H9 (cell line): ENCODE results near the gene MIGA1. TPM values are rescaled to one million over a fixed set of nuclear protein-coding genes. Genes with fewer than 3 reads are reported as not detected.

Experiments used
- DNase-seq: peaks from one replicate; pipeline ENCODE4 v3.0.0-alpha.2; 2017
- H2AFZ ChIP-seq: one replicate; pipeline ENCODE4 v1.6.1; 2013; ENCODE audit warnings: mild to moderate bottlenecking, low read length, control low read depth, moderate library complexity
- H2AK5ac ChIP-seq: 2 replicates; pipeline ENCODE4 v1.6.1; 2013; ENCODE audit warnings: low read length, control low read depth, mixed read lengths; ENCODE audit not compliant: insufficient read length
- H2BK120ac ChIP-seq: one replicate; pipeline ENCODE4 v1.6.1; 2013; ENCODE audit warnings: low read depth, mild to moderate bottlenecking, low read length, control low read depth, inconsistent platforms; ENCODE audit not compliant: poor library complexity, severe bottlenecking
- H2BK12ac ChIP-seq: 2 replicates; pipeline ENCODE4 v1.6.1; 2013; ENCODE audit warnings: low read length, control low read depth, mixed read lengths, low read depth; ENCODE audit not compliant: insufficient read length
- H2BK15ac ChIP-seq: 2 replicates; pipeline ENCODE4 v1.6.1; 2013; ENCODE audit warnings: low read depth, low read length, control low read depth
- H2BK20ac ChIP-seq: one replicate; pipeline ENCODE4 v1.6.1; 2013; ENCODE audit warnings: low read depth, mild to moderate bottlenecking, low read length, control low read depth, inconsistent platforms; ENCODE audit not compliant: poor library complexity, severe bottlenecking
- H2BK5ac ChIP-seq: 2 replicates; pipeline ENCODE4 v1.6.1; 2013; ENCODE audit warnings: low read length, control low read depth, mixed read lengths; ENCODE audit not compliant: insufficient read length
- H3K14ac ChIP-seq: 2 replicates; pipeline ENCODE4 v1.6.1; 2013; ENCODE audit warnings: low read length, control low read depth; ENCODE audit not compliant: insufficient read depth
- H3K18ac ChIP-seq: 2 replicates; pipeline ENCODE4 v1.6.1; 2013; ENCODE audit warnings: low read depth, mild to moderate bottlenecking, mixed read lengths, low read length, control low read depth; ENCODE audit not compliant: insufficient read length
- H3K23ac ChIP-seq: 2 replicates; pipeline ENCODE4 v1.6.1; 2013; ENCODE audit warnings: low read length, control low read depth, mixed read lengths, low read depth; ENCODE audit not compliant: insufficient read length
- H3K23me2 ChIP-seq: 2 replicates; pipeline ENCODE4 v1.6.1; 2013; ENCODE audit warnings: low read depth, mild to moderate bottlenecking, mixed read lengths, low read length, control low read depth; ENCODE audit not compliant: insufficient read length, poor library complexity, severe bottlenecking
- H3K27ac ChIP-seq: 2 replicates; pipeline ENCODE4 v1.5.1; 2013; ENCODE audit warnings: low read length, control low read depth, mixed read lengths, low read depth; ENCODE audit not compliant: insufficient read length
- H3K27me3 ChIP-seq: 2 replicates; pipeline ENCODE4 v1.6.1; 2013; ENCODE audit warnings: low read length, control low read depth, inconsistent platforms; ENCODE audit not compliant: insufficient read depth
- H3K4ac ChIP-seq: 2 replicates; pipeline ENCODE4 v1.6.1; 2013; ENCODE audit warnings: low read depth, mild to moderate bottlenecking, control low read depth, inconsistent platforms, low read length, moderate library complexity
- H3K4me1 ChIP-seq: 2 replicates; pipeline ENCODE4 v1.6.1; 2013; ENCODE audit warnings: low read length, control low read depth, inconsistent platforms; ENCODE audit not compliant: insufficient read depth
- H3K4me2 ChIP-seq: 2 replicates; pipeline ENCODE4 v1.6.1; 2013; ENCODE audit warnings: low read length, control low read depth, mixed read lengths; ENCODE audit not compliant: insufficient read length, insufficient read depth
- H3K56ac ChIP-seq: 2 replicates; pipeline ENCODE4 v1.6.1; 2013; ENCODE audit warnings: low read depth, mild to moderate bottlenecking, mixed read lengths, low read length, control low read depth; ENCODE audit not compliant: insufficient read length
- H3K79me1 ChIP-seq: 2 replicates; pipeline ENCODE4 v1.6.1; 2013; ENCODE audit warnings: low read depth, mild to moderate bottlenecking, moderate library complexity, low read length, control low read depth, inconsistent platforms; ENCODE audit not compliant: insufficient read depth, poor library complexity, severe bottlenecking
- H3K79me2 ChIP-seq: 2 replicates; pipeline ENCODE4 v1.6.1; 2013; ENCODE audit warnings: low read length, control low read depth, inconsistent platforms; ENCODE audit not compliant: insufficient read depth
- H3K9ac ChIP-seq: 2 replicates; pipeline ENCODE4 v1.6.1; 2013; ENCODE audit warnings: low read length, control low read depth, mixed read lengths; ENCODE audit not compliant: insufficient read length; ENCODE audit errors: extremely low read depth
- H3K9me3 ChIP-seq: one replicate; pipeline ENCODE4 v1.6.1; 2013; ENCODE audit warnings: low read depth, low read length, inconsistent platforms; ENCODE audit not compliant: control insufficient read depth
- H3T11ph ChIP-seq: one replicate; pipeline ENCODE4 v1.6.1; 2013; ENCODE audit warnings: mild to moderate bottlenecking, low read length, control low read depth, inconsistent platforms
- H4K20me1 ChIP-seq: one replicate; pipeline ENCODE4 v1.6.1; 2013; ENCODE audit not compliant: control insufficient read depth, insufficient read length, insufficient read depth
- H4K5ac ChIP-seq: 2 replicates; pipeline ENCODE4 v1.6.1; 2013; ENCODE audit warnings: low read depth, mild to moderate bottlenecking, mixed read lengths, low read length, control low read depth; ENCODE audit not compliant: insufficient read length
- H4K8ac ChIP-seq: replicated peaks from 2 replicates; pipeline ENCODE4 v1.6.1; 2013; ENCODE audit warnings: low read length, control low read depth, mixed read lengths, low read depth; ENCODE audit not compliant: insufficient read length
- H4K91ac ChIP-seq: 2 replicates; pipeline ENCODE4 v1.6.1; 2013; ENCODE audit warnings: low read depth, mild to moderate bottlenecking, moderate library complexity, mixed read lengths, low read length, control low read depth; ENCODE audit not compliant: insufficient read length
- H3K27ac Mint-ChIP-seq, 3 experiments: 2 replicates in 2 of 3; 3 replicates in 1 of 3; pipeline ENCODE4 v1.8.0; 2020 to 2021; ENCODE audit warnings: mixed read lengths in 3 of 3, mild to moderate bottlenecking in 1 of 3, moderate library complexity in 1 of 3
- H3K27me3 Mint-ChIP-seq: 2 replicates; pipeline ENCODE4 v1.8.0; 2021; ENCODE audit warnings: low read depth, mild to moderate bottlenecking, moderate library complexity, mixed read lengths
- H3K36me3 Mint-ChIP-seq, 3 experiments: 2 replicates in 2 of 3; 3 replicates in 1 of 3; pipeline ENCODE4 v1.8.0; 2020 to 2021; ENCODE audit warnings: low read depth in 3 of 3, mixed read lengths in 3 of 3; ENCODE audit not compliant: insufficient read depth in 1 of 3
- H3K4me1 Mint-ChIP-seq, 2 experiments: 2 replicates each; pipeline ENCODE4 v1.8.0; 2020; ENCODE audit warnings: mixed read lengths in 2 of 2
- H3K4me3 Mint-ChIP-seq, 2 experiments: 2 replicates in 1 of 2; 3 replicates in 1 of 2; pipeline ENCODE4 v1.8.0; 2020 to 2021; ENCODE audit warnings: mild to moderate bottlenecking in 2 of 2, mixed read lengths in 2 of 2, moderate library complexity in 1 of 2
- H3K9me3 Mint-ChIP-seq, 2 experiments: 2 replicates in 1 of 2; 3 replicates in 1 of 2; pipeline ENCODE4 v1.8.0; 2020; ENCODE audit warnings: mild to moderate bottlenecking in 2 of 2, mixed read lengths in 2 of 2, moderate library complexity in 1 of 2
- CTCF ChIP-seq: fragments of 200-600 bp; sonication (generic); conservative IDR thresholded peaks from 3 replicates; pipeline ENCODE4 v1.8.0; 2021; ENCODE audit warnings: antibody characterized with exemption, mild to moderate bottlenecking
- WGBS: extraction: QIAGEN DNeasy Blood & Tissue Kit; methylation state at CpG from one replicate; pipeline ENCODE4 v1.1.7; 2013; ENCODE audit warnings: missing lambda C conversion rate, low lambda C conversion rate, mixed read lengths; ENCODE audit not compliant: insufficient read length; ENCODE audit errors: extremely low coverage; 5-methylcytosine and 5-hydroxymethylcytosine counted together
- total RNA-seq: library from RNA; stranded (reverse); gene quantifications from 2 replicates; pipeline ENCODE4 v1.2.1, GENCODE V29; 2021

MIGA1 gene
- total RNA-seq, 1 experiment from 2014 or later: 6.3 TPM

GRCh38 chr1:77905603-77906002, 126.2 kb downstream of the MIGA1 start:
- TF ChIP-seq CTCF: no peak
- no peak overlapping the region for H3T11ph ChIP-seq
- no peak overlapping the region for H3K18ac ChIP-seq
- H3K23ac ChIP-seq: no peak overlapping the region
- H3K23me2 ChIP-seq: no peaks in the 10 kb centered on the region
- H3K9me3 ChIP-seq: no peaks in the 10 kb centered on the region
- Mint-ChIP-seq H3K4me1 (no peaks in the 10 kb centered on the region), H3K9me3 (no peaks in the 10 kb centered on the region), H3K36me3 (no peaks in the 10 kb centered on the region), H3K4me3 (no peak overlapping the region), H3K27ac (peak overlapping the region in 2 of 3 experiments; percentile 1 to 8; a peak in 1 of 7 replicates), H3K27me3 (no peaks in the 10 kb centered on the region)
- no peaks in the 10 kb centered on the region for H3K4me1 ChIP-seq
- H3K9ac ChIP-seq: no peak overlapping the region
- H3K27me3 ChIP-seq: no peaks in the 10 kb centered on the region
- no peaks in the 10 kb centered on the region for H3K79me1 ChIP-seq
- H3K14ac ChIP-seq: no peak overlapping the region
- H2AFZ ChIP-seq: no peak overlapping the region
- H3K4me2 ChIP-seq: no peak overlapping the region
- no peak overlapping the region for H4K91ac ChIP-seq
- H4K8ac ChIP-seq: no peak overlapping the region
- no peak overlapping the region for H2BK12ac ChIP-seq
- H3K4ac ChIP-seq: no peak overlapping the region
- no peak overlapping the region for H2BK20ac ChIP-seq
- H4K20me1 ChIP-seq: no peaks in the 10 kb centered on the region
- no peaks in the 10 kb centered on the region for H3K79me2 ChIP-seq
- DNase-seq: no peak
- no peak overlapping the region for H2BK120ac ChIP-seq
- H2BK5ac ChIP-seq: no peak overlapping the region
- no peak overlapping the region for H2AK5ac ChIP-seq
- H2BK15ac ChIP-seq: no peak overlapping the region
- H4K5ac ChIP-seq: no peak overlapping the region
- no peak overlapping the region for H3K27ac ChIP-seq
- WGBS: no CpG with 5 or more reads among the region's 1 CpG
- no peak overlapping the region for H3K56ac ChIP-seq
